Occipital lobe (tissue), 3 donors: ENCODE results near the gene KPNB1. TPM values are rescaled to one million over a fixed set of nuclear protein-coding genes. Genes with fewer than 3 reads are reported as not detected.

Source experiments
- DNase-seq: peaks from one replicate; lab custom pipeline; 2025; lab: John Stamatoyannopoulos, UW
- small RNA-seq: library from RNA; depleted of rRNA; stranded (forward); fragments of <200 nt; gene quantifications from one replicate; pipeline ENCODE3, GENCODE V24; 2014
- total RNA-seq: library from RNA; depleted of rRNA; stranded (reverse); fragments of >200 nt; gene quantifications from one replicate; pipeline ENCODE4 v1.2.3, GENCODE V29; 2014

Gene KPNB1
- total RNA-seq, 1 donor from 2014 or later = 163 TPM

- no peak for DNase-seq
These were observed 78.6 kb downstream of the KPNB1 start for GRCh38 chr17:47728214-47728877.

- no peak for DNase-seq
These were observed 79.8 kb downstream of the KPNB1 start for GRCh38 chr17:47729476-47729875.

- DNase-seq = no peak
These were observed 81.0 kb downstream of the KPNB1 start for GRCh38 chr17:47730681-47731080.

GRCh38 chr17:47731396-47731795 lies 81.7 kb downstream of the KPNB1 start:
- no peak for DNase-seq

- DNase-seq = no peak
These were observed 82.8 kb downstream of the KPNB1 start for GRCh38 chr17:47732399-47733046.

- no peak for DNase-seq
These were observed 83.4 kb downstream of the KPNB1 start, which contains the start of gene TBX21 for GRCh38 chr17:47733047-47733673. TSS of gene TBX21 (plus strand) at chr17:47733236. CDS start at chr17:47733455, 219 bp downstream.

- no peak for DNase-seq
These were observed 84.1 kb downstream of the KPNB1 start for GRCh38 chr17:47733674-47734410.

GRCh38 chr17:47735139-47735464 lies 85.4 kb downstream of the KPNB1 start:
- no peak for DNase-seq

Small RNAs within 50 kb of the gene (small RNA-seq; reads per million reads assigned to genes)
- gene AC015674.1 = not detected

Other genes with a start within 250 kb of the KPNB1 start
- gene NPEPPS, start 118.8 kb upstream of the KPNB1 start, total RNA-seq = 198 TPM
- gene TBKBP1, start 44.2 kb downstream of the KPNB1 start, total RNA-seq = 11.5 TPM
- not detected for gene TBX21, start 83.3 kb downstream of the KPNB1 start, total RNA-seq
- 4.5 TPM for gene OSBPL7, start 171.9 kb downstream of the KPNB1 start, total RNA-seq
- gene MRPL10, start 181.6 kb downstream of the KPNB1 start, total RNA-seq = 9.7 TPM
- not detected for gene LRRC46, start 181.8 kb downstream of the KPNB1 start, total RNA-seq
- gene SCRN2, start 191.4 kb downstream of the KPNB1 start, total RNA-seq = 17.8 TPM
- gene SP6, start 201.2 kb downstream of the KPNB1 start, total RNA-seq = 0.16 TPM
- 0.31 TPM for gene SP2, start 246.3 kb downstream of the KPNB1 start, total RNA-seq